Measurements from ENCODE around the gene INHBB. TPM values are rescaled to one million over a fixed set of nuclear protein-coding genes. Genes with fewer than 3 reads are reported as not detected.
"Not testable (repeated sequence)": the region's sequence is repeated elsewhere in the genome, so short reads cannot be mapped to it uniquely, and the experiment has no call there.

Gene INHBB
- polyA plus RNA-seq, 1 experiment, result 0.09 TPM

GRCh38 chr2:120305937-120306490 lies 39.9 kb upstream of the INHBB start:
- CTCF ChIA-PET, result interaction anchor here (1.2 kb wide), 1 partner anchor 774 kb away, joined by 3 read pairs; no protein-coding TSS in a partner anchor
- TF ChIP-seq, protein P1, sequence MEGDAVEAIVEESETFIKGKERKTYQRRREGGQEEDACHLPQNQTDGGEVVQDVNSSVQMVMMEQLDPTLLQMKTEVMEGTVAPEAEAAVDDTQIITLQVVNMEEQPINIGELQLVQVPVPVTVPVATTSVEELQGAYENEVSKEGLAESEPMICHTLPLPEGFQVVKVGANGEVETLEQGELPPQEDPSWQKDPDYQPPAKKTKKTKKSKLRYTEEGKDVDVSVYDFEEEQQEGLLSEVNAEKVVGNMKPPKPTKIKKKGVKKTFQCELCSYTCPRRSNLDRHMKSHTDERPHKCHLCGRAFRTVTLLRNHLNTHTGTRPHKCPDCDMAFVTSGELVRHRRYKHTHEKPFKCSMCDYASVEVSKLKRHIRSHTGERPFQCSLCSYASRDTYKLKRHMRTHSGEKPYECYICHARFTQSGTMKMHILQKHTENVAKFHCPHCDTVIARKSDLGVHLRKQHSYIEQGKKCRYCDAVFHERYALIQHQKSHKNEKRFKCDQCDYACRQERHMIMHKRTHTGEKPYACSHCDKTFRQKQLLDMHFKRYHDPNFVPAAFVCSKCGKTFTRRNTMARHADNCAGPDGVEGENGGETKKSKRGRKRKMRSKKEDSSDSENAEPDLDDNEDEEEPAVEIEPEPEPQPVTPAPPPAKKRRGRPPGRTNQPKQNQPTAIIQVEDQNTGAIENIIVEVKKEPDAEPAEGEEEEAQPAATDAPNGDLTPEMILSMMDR (IDR thresholded peaks at IDR 0.05; ENCODE audit: low read depth, low read length), result no peak
- POLR2A ChIA-PET, result no interaction called here
- Histone ChIP-seq H3K27ac (ENCODE audit: low read depth, low read length) (no peak overlapping the region), H3K9me3 (ENCODE audit: control insufficient read depth, insufficient read depth, low read length) (no peaks in the 10 kb centered on the region), H3K27me3 (ENCODE audit: control insufficient read depth, insufficient read depth, low read length) (no peaks in the 10 kb centered on the region), H3K4me3 (ENCODE audit: low read depth, low read length) (no peak overlapping the region)
- DNase-seq (ENCODE audit: low read depth, low spot score), result no peak

GRCh38 chr2:120307482-120307881 lies 38.5 kb upstream of the INHBB start:
- CTCF ChIA-PET, result no interaction called here
- H3K9me3 ChIP-seq (ENCODE audit: control insufficient read depth, insufficient read depth, low read length), result no peaks in the 10 kb centered on the region
- DNase-seq (ENCODE audit: low read depth, low spot score), result no peak
- H3K27ac ChIP-seq (ENCODE audit: low read depth, low read length), result no peak overlapping the region
- no peaks in the 10 kb centered on the region for H3K27me3 ChIP-seq (ENCODE audit: control insufficient read depth, insufficient read depth, low read length)
- TF ChIP-seq, protein P1 (IDR thresholded peaks at IDR 0.05; ENCODE audit: low read depth, low read length), result no peak
- POLR2A ChIA-PET, result no interaction called here
- no peak overlapping the region for H3K4me3 ChIP-seq (ENCODE audit: low read depth, low read length)

- ChIA-PET POLR2A (no interaction called here), CTCF (no interaction called here)
- TF ChIP-seq, protein P1 (IDR thresholded peaks at IDR 0.05; ENCODE audit: low read depth, low read length), result no peak
- Histone ChIP-seq H3K27me3 (ENCODE audit: control insufficient read depth, insufficient read depth, low read length) (no peaks in the 10 kb centered on the region), H3K4me3 (ENCODE audit: low read depth, low read length) (no peak overlapping the region), H3K9me3 (ENCODE audit: control insufficient read depth, insufficient read depth, low read length) (no peaks in the 10 kb centered on the region), H3K27ac (ENCODE audit: low read depth, low read length) (no peak overlapping the region)
- DNase-seq (ENCODE audit: low read depth, low spot score), result no peak
Observed at GRCh38 chr2:120308038-120308910, 37.7 kb upstream of the INHBB start.

DNA sequence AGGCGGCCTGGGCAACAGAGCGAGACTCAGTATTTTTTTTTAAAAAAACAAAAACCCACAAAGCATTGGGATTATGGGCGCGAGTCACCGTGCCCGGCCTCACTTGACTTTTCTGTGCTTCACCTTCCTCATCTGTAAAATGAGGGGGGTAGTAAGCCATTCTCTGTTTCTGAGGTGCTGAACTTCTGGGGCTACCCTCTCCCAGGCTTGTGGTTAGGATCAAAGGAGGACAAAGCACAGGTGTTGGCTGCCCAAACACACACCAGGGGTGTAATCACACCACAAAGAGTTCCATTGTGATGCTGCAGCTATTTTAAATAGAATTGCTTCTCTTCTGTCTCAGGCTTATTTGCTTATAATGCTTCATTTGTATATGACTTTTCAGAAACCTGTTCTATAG lies 35.8 kb upstream of the INHBB start:
- no peak for DNase-seq (ENCODE audit: low read depth, low spot score)
- TF ChIP-seq, protein P1 (IDR thresholded peaks at IDR 0.05; ENCODE audit: low read depth, low read length), result no peak
- no peak overlapping the region for H3K4me3 ChIP-seq (ENCODE audit: low read depth, low read length)
- H3K27ac ChIP-seq (ENCODE audit: low read depth, low read length), result no peak overlapping the region
- no peaks in the 10 kb centered on the region for H3K27me3 ChIP-seq (ENCODE audit: control insufficient read depth, insufficient read depth, low read length)
- H3K9me3 ChIP-seq (ENCODE audit: control insufficient read depth, insufficient read depth, low read length), result no peaks in the 10 kb centered on the region; the same call in 1 of the 2 replicates
- CTCF ChIA-PET, result no interaction called here
- POLR2A ChIA-PET, result no interaction called here

- H3K27ac ChIP-seq (ENCODE audit: low read depth, low read length); DNase-seq (ENCODE audit: low read depth, low spot score); H3K9me3 ChIP-seq (ENCODE audit: control insufficient read depth, insufficient read depth, low read length); H3K4me3 ChIP-seq (ENCODE audit: low read depth, low read length); POLR2A ChIA-PET; H3K27me3 ChIP-seq (ENCODE audit: control insufficient read depth, insufficient read depth, low read length): not testable (repeated sequence)
- CTCF ChIA-PET, result interaction anchor here (0.6 to 4.1 kb wide), 4 partner anchors 10 to 369 kb away, joined by 3 to 48 read pairs (median 23); no protein-coding TSS in a partner anchor
Observed at GRCh38 chr2:120310841-120311240, 35.1 kb upstream of the INHBB start.
